ENCODE results near the gene SLC35B1. TPM values are rescaled to one million over a fixed set of nuclear protein-coding genes. Genes with fewer than 3 reads are reported as not detected.

Gene SLC35B1
- total and polyA plus RNA-seq, 8 donors = 26.3 to 59.8 (median 37.3) TPM

GRCh38 chr17:49730785-49731434, 23.1 kb upstream of the SLC35B1 start:
- H3K27me3 ChIP-seq = no peaks in the 10 kb centered on the region
- no peak for DNase-seq
- WGBS, 5 donors = 73 to 85% (median 80%) methylated on average over 5 of the region's 5 CpGs
- intact Hi-C loops (cut with DNase I; ENCODE audit: low total_unique reads) = no loop called here
- peaks cover 5 to 48% (median 29%) of the 10 kb centered on the region in 4 donors for H3K4me1 ChIP-seq
- H3K4me3 ChIP-seq = no peak overlapping the region
- H3K9me3 ChIP-seq = no peaks in the 10 kb centered on the region
- H3K27ac ChIP-seq = peak overlapping the region in 4 of 5 donors; percentile 48 to 79 (median 66)
- H3K36me3 ChIP-seq = peaks cover 0 to 8% (median 3%) of the 10 kb centered on the region in 4 donors
- TF ChIP-seq POLR2AphosphoS5 (IDR thresholded peaks at IDR 0.05) (no peak), CTCF (IDR thresholded peaks at IDR 0.05) (no peak), POLR2A (IDR thresholded peaks at IDR 0.05) (no peak), EP300 (IDR thresholded peaks at IDR 0.05) (no peak)

- DNase-seq = peak; percentile 55 to 91
- Histone ChIP-seq H3K4me1 (peaks cover 5 to 48% (median 29%) of the 10 kb centered on the region in 4 donors), H3K27ac (peak overlapping the region in 4 of 5 donors; percentile 48 to 79 (median 66)), H3K4me3 (no peak overlapping the region), H3K9me3 (no peaks in the 10 kb centered on the region), H3K36me3 (peaks cover 0 to 13% (median 8%) of the 10 kb centered on the region in 4 donors), H3K27me3 (no peaks in the 10 kb centered on the region)
- intact Hi-C loops (cut with DNase I; ENCODE audit: low total_unique reads) = no loop called here
- WGBS, 5 donors = 16 to 49% (median 25%) methylated on average over 4 of the region's 4 CpGs
- no peak for TF ChIP-seq POLR2A (IDR thresholded peaks at IDR 0.05)
- TF ChIP-seq POLR2AphosphoS5 (IDR thresholded peaks at IDR 0.05) = peak; percentile 19 to 55 (median 40)
Measured at GRCh38 chr17:49730078-49730784, 22.5 kb upstream of the SLC35B1 start.

- peaks cover 9 to 51% (median 32%) of the 10 kb centered on the region in 4 donors for H3K4me1 ChIP-seq
- 89 to 93% (median 92%) methylated on average over 3 of the region's 3 CpGs for WGBS, 5 donors
- intact Hi-C loops (cut with DNase I; ENCODE audit: low total_unique reads) = no loop called here
Measured at GRCh38 chr17:49729069-49729468, 21.3 kb upstream of the SLC35B1 start.

GRCh38 chr17:49728425-49728824, 20.7 kb upstream of the SLC35B1 start:
- Histone ChIP-seq H3K4me3 (no peak overlapping the region), H3K27me3 (no peaks in the 10 kb centered on the region), H3K36me3 (peaks cover 0 to 13% (median 8%) of the 10 kb centered on the region in 4 donors), H3K27ac (peak overlapping the region in 3 of 5 donors; percentile 21 to 60 (median 41)), H3K4me1 (peaks cover 15 to 57% (median 38%) of the 10 kb centered on the region in 4 donors), H3K9me3 (no peaks in the 10 kb centered on the region)
- 68 to 88% (median 84%) methylated on average over 5 of the region's 5 CpGs for WGBS, 5 donors
- intact Hi-C loops (cut with DNase I; ENCODE audit: low total_unique reads) = no loop called here
- TF ChIP-seq EP300 (IDR thresholded peaks at IDR 0.05) = no peak
- no peak for TF ChIP-seq CTCF (IDR thresholded peaks at IDR 0.05)
- no peak for TF ChIP-seq POLR2AphosphoS5 (IDR thresholded peaks at IDR 0.05)
- TF ChIP-seq POLR2A (IDR thresholded peaks at IDR 0.05) = no peak
- no peak for DNase-seq

More at GRCh38 chr17:49729069-49729468, 21.3 kb upstream of the SLC35B1 start:
- TF ChIP-seq EP300 (IDR thresholded peaks at IDR 0.05) (no peak), POLR2AphosphoS5 (IDR thresholded peaks at IDR 0.05) (no peak), POLR2A (IDR thresholded peaks at IDR 0.05) (no peak), CTCF (IDR thresholded peaks at IDR 0.05) (no peak)
- H3K27ac ChIP-seq = peak overlapping the region in 4 of 5 donors; percentile 41 to 79 (median 66)
- DNase-seq = no peak
- no peaks in the 10 kb centered on the region for H3K9me3 ChIP-seq
- peaks cover 0 to 13% (median 8%) of the 10 kb centered on the region in 4 donors for H3K36me3 ChIP-seq
- H3K4me3 ChIP-seq = no peak overlapping the region
- H3K27me3 ChIP-seq = no peaks in the 10 kb centered on the region

All from stomach (tissue), 9 donors.